LoVo (cell line): ENCODE results near the gene NRARP.

ENCODE experiments used
- DNase-seq: peaks from one replicate; pipeline ENCODE4 v3.0.0-alpha.2; 2016; ENCODE audit warnings: low spot score

NRARP gene

DNA sequence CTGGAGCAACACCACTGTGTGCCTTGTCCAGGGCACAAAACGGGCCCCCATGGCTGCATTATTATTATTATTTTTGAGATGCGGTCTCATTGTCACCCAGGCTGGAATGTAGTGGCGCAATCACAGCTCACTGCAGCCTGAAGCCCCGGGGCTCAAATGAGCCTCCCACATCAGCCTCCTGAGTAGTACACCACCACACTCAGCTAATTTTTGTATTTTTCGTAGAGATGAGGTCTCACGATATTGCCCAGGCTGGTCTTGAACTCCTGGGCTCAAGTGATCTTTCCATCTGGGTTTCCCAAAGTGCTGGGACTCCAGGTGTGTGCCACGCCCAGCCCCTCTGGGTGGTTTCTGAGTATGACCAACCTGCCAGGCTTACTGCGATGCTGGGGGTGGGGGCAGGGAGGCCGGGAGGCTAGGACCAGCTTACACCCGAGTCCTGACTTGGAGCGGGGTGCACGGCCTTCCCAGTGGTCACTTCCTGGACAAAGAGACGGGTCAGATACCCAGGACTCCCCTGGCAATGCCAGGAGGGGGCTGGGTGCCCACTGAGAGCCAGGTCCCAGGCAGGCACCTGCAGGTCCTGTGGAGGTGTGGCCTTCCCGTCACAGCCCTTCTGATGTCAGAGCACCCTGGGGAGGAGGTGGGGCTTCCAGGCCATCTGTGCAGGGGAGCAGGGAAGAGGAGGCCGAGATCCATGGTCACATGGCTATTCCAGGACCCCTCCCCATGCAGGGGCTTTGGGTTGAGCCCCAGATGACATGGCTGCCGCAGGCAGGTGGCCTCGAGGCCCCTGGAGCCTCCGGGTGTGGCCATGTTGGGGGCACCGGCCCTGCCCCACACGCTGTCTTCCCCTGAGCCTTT lies 8.3 kb upstream of the NRARP start:
- no peak for DNase-seq

DNA sequence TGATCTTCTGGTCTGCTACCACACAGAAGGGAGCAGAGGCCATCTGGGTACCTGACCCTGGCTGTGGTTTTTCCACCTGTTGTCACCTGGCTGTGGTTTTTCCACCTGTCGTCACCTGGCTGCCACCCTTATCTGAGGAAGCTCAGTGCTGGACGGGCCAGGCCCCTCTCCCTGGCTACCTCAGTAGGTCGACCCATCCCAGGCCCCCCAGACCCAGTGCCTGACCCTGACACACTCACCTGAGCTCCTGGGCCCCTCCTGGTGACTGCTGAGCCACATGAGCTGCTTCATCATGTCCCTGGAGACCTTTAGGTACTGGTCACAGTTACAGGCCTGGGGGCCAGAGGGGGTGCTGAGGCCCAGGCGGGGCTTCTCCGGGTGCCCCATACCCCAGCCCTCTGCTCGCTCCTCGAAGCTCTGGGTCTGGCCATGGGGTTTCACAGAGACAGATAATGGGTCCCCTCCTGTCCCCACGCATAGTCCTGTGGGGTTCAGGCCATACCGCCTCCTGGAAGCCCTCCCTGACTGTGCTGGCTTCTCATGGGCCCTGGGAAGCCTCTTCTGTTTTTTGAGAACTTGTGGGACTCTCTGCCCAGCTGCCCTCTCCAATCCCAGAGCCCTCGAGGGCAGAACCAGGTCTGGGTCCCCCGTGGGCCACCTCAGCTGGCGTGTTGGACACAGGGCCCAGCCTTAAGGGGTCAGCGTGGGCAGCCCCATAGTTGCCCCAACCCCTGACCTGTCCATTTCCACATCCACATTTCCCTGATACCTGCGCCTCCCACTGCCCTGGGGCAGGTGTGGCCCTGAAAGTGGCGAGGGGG lies 7.5 kb upstream of the NRARP start:
- no peak for DNase-seq

DNA sequence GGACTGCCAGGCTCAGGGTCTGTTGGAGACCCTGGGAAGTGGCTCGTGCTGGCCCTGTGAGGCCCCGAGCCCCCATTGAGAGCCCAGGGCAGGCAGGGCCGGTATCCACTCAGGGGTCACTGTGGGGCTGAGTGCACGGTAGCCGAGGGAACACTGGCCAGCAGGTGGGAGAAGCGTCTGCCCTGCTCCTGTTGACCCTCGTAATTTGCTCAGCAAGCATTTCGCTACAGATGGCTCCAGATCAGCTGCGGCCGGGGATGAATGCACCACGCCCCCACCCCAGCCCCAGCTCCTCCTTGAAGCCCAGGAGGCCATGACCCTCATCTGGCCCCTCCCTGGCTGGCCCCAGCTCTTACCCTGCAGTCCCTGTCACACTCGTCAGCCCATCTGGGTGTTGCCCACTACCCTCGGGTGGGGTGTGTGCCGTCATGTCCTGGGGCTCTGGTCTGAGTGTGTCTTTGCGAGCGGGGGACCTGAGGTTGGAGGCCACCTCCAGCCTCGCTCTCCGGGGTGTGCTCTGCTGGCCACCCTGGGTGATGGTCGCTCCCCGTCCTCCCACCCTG lies 6.1 kb upstream of the NRARP start:
- DNase-seq, result no peak

DNA sequence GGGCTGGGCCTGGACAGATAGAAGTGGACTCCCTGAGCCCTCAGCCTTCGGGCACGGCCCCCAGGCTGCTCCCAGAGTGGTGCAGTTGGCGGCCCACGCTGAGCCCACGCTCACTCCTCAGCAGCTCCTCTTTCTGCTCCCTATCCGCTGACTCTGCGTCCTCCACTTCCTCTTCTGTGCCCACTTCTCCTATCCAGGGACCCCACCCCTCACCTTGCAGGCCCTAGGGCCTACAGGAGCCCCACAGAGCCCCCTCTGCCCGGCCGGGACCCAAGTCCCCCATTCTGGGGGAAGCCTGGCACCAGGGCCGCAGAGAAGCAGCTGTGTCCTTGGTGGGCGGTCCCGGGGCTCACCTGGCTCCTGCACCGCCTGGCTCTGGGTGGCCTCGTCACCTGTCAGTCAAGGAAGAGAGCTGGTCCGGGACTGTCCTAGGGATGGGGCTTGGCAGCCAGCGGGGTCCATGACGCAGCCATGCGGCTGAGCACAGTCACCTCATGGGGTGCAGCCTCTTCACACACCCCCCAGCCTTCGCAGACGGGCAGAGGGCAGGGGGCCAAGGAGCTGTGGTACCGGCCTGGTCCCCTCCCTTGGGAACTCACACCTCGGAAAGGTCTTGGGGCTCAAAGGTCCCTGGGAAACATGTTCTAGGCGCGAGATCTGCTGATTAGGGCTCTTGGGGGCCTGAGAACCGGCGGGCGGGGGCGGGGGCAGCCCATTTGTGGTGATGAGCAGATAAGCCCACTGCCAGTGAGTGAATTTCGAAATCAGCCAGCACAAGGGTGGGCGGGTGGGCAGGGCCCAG lies 5.4 kb upstream of the NRARP start:
- no peak for DNase-seq

DNA sequence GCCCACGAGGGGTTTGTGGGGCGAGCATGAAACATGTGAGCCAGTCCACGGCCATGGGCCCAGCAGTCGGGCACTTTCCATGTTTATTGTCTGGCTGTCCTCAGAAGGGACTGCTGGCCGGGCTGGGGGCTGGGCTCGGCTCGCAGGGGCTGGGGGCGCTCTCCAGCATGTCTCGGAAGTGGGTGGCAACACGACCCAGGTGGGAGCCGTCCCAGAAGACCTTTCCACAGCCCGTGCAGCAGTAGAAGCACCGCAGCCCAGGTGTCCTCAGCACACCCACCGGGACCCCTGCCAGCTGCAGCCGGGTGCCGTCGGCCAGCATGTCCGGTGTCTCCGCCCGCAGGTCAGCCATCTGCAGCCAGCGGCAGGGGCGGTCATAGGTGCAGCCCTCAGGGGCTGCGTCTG lies 4.8 kb upstream of the NRARP start:
- no peak for DNase-seq

DNA sequence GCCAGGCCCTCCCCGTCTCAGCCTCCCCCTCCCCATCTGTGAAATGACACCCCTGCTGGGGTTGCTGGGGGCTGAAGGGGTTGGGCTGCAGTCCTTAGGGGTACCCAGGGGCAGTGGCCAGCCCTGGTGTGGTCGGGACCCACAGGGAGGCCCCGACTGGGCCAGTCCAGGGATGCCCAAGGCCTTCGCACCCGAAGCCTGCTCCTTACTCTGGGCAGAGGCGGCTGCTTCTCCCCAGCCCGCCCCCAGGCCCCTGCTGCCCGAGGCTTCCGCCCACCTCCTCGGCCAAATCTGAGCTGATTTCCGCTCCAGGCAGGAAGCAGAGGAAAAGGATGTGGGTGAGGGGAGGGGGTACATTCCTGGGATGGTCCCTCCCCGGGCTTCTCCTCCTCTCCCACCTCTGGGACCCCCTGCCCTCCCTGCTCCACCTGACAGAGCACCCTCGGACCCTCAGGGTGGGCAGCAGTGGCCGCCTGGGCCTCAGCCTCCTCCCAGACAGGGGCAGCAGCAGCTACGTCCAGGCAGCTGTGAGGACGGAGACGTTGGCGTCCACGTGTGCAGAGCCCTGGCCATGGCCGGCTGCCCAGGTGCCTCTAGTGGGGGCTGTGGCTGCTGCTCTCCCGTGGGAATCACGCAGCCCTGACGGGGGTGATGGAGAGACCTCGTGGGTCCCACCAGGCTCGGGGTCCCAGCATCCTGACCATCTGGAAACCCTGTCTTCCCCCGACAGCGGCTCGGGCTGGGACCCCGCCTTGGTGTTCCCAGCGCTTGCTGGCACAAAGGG lies 4.2 kb upstream of the NRARP start:
- DNase-seq, result no peak

DNA sequence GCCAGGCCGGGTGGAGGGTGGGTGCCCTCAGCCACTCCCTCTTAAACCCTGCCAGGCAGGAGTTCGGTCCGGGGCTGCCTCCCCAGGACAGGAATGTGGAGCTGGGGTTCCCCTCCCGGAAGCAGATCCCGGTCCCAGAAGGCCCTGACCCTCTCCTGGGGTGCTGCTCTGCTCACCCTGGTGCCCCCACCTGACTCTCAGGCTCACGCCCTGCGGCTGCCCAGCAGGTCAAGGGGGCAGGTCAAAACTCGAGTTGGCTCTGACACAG lies 3.7 kb upstream of the NRARP start:
- DNase-seq, result no peak

DNA sequence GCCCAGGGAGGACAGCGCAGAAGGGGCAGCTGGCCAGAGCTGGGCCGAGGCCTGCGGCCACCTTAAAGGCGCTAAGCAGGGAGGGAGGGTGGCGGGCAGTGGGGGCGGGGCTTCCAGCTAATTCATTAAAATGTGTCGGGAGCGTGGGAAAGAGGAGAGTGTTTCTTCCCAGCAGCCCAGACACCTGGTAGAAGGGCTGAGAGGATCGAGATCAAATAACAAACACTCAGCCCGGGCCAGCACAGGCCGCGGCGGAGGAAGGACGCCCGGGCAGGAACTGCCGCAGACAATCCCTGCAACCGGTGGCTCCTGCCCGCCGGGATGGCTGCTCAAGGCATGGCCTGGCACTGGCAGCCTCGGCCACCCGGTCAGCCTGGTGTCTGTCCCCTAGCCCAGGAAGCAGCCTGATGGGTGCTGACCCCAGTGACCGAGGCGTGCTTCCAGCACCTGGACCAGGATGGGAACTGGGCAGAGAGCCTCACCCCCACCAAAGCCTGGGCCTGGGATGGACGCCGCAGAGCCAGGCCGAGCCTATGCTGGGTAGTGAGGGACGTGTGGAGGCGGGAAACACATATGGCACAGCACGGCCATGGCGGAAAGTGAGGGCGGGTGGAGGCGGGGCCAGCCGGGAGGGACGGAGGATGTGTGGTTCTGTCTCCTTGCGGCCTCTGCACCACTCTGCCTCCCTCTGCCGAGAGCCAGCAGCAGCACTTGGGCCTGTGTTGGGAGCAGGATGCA lies 3.2 kb upstream of the NRARP start:
- no peak for DNase-seq

DNA sequence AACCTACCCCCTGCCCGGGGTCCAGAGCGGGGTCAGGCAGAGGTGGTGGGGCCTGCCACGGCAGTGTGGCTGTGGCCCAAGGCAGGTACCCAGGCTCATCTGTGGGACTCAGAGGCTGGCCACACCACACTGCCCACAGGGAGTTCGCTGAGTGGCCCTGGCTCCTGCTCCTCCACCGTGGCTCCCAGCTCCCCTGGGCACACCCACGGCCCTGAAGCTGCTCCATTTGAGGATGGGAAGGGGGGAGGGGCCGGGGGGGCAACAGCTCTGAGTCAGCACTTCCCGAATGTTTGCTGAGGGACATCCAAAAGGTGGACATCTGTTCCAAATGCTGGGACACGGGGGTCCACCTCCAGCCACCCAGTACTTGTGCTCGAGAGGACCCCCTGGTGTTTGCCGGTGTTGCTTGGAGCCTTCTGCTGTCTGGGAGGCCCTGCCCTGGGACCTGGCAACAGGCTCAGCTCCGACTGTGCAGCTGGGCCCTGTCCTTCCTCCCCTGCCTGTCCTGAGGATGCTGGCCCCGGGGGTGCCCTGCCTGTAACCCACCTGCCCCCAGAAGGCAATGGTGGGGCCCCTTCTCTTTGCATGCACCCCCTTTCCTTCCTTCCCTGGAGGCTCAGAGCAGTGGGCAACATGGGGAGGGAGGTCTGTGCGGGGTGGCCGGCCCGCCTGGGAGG lies 2.5 kb upstream of the NRARP start:
- no peak for DNase-seq

DNA sequence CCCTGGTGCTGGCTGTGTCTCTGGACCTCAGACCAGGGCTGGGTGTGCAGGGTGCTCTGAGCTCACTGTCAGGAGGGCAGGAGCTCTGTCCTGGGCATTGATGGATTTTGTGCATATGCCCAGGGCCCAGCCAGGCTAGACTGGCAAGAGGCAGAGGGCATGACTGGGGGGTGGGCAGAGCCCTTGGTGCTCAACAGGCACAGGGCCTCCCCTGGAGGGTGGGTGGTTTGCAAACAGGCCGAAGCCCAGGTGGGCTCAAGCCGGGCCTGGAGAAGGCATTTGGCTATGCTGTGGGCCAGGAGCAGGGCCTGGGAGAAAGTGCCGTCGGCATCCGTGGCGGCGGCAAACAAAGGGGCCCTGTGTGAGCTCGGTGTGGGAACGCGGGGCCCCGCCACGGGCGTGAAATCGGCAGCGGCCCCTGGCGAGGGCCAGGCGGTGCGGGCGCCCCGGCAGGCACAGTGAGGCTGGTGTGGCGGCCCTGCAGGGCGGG lies 1.9 kb upstream of the NRARP start:
- no peak for DNase-seq

DNA sequence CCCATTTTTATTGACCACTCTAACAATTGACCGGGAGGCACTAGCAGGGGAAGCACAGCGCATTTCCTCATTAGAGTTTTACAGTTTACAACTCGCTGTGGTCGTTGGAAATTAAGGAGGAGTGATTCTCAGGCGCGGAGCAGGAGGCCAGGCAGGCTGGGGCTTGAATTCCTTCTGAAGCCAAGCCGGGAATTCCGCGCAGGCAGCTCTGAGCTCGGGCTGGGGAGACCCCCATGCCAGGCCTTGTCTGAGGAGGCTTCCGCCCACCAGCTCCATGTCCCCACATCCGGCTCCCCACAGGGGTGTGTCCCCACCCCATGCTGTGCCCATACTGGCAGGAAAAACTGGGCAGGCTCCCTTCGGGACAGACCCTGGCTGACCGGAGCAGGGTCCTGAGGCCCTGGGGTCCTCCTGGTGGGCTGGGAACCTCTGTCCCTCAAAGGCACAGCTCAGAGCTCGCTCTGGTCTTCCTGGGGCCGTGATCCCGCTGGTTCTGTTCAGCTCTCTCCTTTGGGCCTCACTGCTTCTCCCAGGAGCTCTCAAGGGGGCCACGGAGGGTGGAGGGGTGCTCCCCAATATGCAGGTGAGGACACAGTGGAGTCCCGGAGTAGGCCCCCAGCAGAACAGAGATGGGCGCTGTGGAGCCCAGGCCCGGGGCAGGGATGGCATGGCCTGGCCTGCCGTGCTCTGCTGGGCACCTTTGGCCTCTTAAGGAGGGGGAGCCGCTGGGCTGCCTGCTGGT lies 1.3 kb upstream of the NRARP start:
- DNase-seq, result peak; percentile 48

DNA sequence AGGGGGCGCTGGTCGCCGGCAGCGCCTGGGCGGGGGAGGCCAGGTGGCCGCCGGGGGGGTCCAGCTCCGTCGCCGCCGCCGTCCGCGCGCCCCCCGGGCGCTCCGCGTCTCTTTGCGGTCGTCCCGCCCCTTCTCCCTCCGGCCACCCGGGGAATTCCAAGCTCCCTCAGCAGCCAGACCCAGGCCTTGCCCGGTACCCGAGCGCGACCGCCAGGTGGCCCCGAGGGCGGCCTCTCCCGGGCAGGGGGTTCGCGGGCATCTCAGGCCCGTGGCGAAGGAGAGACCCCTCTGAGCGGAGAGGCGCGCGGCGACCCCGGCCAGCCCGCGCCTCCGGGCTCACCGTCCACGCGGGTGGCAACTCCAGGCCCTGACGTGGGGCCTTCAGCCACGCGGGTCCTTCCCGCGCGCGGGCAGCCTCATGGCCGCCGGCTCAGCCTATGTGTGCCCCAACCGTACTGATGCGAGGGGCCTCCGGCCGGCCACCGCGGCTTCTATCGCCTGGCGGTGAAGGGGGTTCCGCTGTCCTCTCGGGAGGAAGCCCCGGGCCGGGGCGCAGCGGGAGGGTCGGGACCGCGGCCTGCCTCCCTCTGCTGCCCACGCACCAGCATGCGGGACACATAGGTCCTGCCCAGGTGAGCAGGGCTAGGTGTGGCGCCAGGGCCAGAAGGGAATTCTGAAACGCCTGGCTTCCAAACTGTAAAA lies 529 bp upstream of the NRARP start:
- peak; percentile 77 for DNase-seq

DNA sequence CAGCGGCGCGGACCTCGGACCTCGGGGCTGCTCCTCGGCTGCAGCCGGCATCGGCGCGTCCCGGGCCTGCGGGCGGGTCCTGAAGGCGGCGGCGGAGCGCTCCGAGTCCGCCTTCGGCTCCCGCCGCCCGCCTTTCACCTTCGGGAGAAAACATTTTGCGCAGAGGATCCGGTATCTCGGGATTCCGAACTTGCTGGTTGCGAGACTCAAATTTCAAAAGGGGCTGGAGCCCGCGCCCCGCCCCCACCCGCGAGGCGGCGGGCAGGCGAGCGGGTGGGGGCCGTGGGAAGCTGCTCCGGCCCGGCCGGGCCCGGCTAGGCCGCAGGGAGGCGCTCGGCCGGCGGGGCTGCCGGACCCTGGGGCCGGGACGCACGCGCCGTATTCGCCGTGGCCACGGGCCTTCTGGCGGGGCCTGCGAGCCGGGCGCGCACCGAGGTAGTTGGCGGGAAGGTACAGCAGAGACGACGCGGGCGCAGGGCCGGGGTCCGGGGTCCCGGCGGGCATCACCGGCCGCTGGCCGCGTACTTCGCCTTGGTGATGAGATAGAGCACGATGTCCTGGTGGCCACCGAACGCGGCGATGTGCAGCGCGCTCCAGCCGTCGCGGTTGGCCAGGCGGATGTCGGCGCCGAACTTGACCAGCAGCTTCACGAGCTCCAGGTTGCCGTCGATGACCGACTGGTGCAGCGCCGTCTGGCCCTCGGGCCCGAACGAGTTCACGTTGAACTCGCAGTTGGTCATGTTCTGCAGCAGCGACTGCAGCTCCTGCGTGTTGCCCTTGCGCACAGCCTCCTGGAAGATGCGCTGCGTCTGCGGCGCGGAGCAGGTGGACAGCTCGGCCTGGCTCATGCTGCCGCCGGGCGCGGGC lies 757 bp downstream of the NRARP start:
- DNase-seq, result peak; percentile 29

DNA sequence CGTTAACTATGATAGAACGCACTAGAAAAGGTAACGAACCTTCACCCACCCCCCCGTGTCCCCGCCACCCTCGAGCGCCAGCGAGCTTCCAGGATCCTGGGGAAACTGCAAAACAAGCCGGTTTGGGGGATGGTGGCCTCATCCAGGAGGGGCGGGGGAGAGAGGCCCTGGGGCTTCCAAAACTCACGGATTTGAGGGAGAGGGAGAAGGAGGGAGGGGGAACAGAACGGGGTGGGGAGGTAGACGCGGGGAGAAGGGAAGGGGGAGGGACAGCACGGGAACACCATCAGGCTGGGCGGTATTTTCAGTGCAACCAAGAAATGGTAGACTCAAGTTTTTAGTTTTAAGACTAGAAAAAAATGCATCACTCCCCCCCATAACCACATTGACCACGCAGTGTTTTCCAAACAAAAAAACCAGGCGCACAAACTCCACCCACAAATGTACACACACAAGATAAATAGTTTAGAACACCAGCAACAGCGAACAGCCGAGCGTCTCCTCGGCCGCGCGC lies 1.4 kb downstream of the NRARP start:
- peak; percentile 29 for DNase-seq

DNA sequence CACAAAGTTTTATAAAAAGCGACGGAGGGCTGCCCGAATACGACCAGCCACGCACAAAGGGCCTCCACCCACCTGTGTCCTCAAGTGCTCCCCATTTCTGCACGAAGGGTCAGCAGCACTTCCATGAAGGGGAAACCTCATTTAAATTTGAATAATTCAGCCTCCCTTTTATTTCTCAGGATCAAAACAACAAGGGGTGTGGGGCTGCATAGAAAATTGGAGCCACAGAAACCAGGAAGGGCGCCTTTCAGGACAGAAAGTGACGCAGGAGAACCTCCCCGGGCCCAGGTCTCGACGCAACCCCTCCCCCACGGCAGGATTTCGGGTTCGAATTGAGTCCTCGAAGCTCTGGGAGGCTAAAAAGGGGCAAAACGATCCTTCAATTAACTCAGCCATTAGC lies 2.1 kb downstream of the NRARP start:
- no peak for DNase-seq

DNA sequence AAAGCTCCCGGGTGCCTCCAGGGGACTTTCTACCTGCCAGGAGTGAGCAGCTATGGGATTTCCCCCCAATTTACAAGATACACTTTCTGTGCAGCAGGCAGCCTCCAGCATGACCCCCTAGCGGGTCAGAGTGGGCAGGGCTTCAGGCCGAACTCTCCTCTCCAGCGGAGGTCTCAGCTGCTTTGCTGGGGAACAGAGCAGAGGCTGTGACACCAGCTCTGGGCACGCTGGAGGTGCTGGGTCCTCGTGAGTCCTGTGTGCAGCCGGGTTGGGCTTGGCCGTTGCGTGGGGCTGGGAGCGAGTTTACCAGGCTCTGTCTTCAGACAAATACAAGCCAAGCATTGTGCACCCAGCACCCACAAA lies 2.9 kb downstream of the NRARP start:
- DNase-seq, result no peak

DNA sequence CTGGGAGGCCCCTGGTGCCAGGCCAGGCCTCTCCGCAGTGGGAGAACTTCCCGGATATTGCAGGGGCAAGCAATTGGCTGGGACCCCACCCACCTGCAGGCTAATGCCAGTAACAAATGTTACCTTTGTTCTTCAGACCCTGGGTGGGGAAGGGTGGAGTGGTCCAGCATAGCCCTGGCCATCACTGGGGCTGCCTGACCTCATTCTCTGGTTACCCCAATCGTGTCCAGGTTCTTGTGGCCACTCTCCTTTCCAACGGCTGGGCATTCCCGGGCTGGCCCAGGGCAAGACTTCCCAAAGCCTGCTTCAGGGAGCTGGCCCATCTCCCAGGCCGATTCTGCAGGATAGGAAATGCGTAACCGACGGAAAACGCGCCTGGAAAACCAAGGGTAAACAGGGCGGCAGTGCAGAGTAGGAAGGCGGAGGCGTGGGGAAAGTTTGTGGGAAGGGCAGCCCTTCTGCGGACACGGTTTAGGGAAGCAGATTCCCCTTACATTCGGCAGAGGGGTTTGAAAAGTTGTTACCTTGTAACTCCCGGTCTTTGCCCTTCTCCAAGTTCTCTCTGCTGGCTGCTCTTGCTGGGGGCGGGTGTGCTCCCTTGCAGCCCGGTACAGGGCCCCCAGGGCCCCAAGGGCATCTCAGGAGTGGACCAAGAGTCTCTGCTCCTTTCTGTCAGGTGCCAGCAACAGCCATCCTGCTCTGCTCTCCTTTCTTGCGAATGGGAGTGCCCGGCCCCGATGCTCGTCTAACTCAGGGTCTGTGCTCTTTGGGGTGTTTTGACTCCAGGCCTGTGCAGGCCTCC lies 3.5 kb downstream of the NRARP start:
- no peak for DNase-seq
